Nephron progenitor cell (in vitro differentiated cells): Measurements from ENCODE around the gene CAMK1D.

ENCODE experiments used
- DNase-seq: peaks from one replicate; pipeline ENCODE4 v3.0.0; 2021
- H3K27ac Mint-ChIP-seq: 2 replicates; pipeline ENCODE4 v1.8.0; 2021; ENCODE audit warnings: mild to moderate bottlenecking, moderate library complexity, mixed read lengths
- H3K27me3 Mint-ChIP-seq: 2 replicates; pipeline ENCODE4 v1.8.0; 2021; ENCODE audit warnings: mild to moderate bottlenecking, low read depth, mixed read lengths; ENCODE audit not compliant: poor library complexity
- H3K36me3 Mint-ChIP-seq: 2 replicates; pipeline ENCODE4 v1.8.0; 2021; ENCODE audit warnings: low read depth, mixed read lengths
- H3K4me1 Mint-ChIP-seq: 2 replicates; pipeline ENCODE4 v1.8.0; 2021; ENCODE audit warnings: mixed read lengths
- H3K4me3 Mint-ChIP-seq: 2 replicates; pipeline ENCODE4 v1.8.0; 2021; ENCODE audit warnings: mild to moderate bottlenecking, moderate library complexity, mixed read lengths
- H3K9me3 Mint-ChIP-seq: 2 replicates; pipeline ENCODE4 v1.8.0; 2021; ENCODE audit warnings: mild to moderate bottlenecking, moderate library complexity, mixed read lengths
- CTCF ChIP-seq: fragments of 200-600 bp; sonication (generic); IDR thresholded peaks from 2 replicates; pipeline ENCODE4 v1.5.0; 2021; ENCODE audit warnings: antibody characterized with exemption

CAMK1D gene

GRCh38 chr10:12509016-12509793 lies 159.9 kb downstream of the CAMK1D start:
- TF ChIP-seq CTCF, result no peak
- H3K36me3 Mint-ChIP-seq, result peaks cover 8% of the 10 kb centered on the region
- no peak overlapping the region for H3K4me3 Mint-ChIP-seq
- H3K4me1 Mint-ChIP-seq, result peaks cover 31% of the 10 kb centered on the region
- H3K9me3 Mint-ChIP-seq, result peaks cover 11% of the 10 kb centered on the region
- DNase-seq, result no peak
- peaks cover 9% of the 10 kb centered on the region for H3K27me3 Mint-ChIP-seq
- H3K27ac Mint-ChIP-seq, result no peak overlapping the region

- peaks cover 9% of the 10 kb centered on the region for H3K27me3 Mint-ChIP-seq
- H3K4me1 Mint-ChIP-seq, result peaks cover 31% of the 10 kb centered on the region
- peaks cover 11% of the 10 kb centered on the region for H3K9me3 Mint-ChIP-seq
- H3K36me3 Mint-ChIP-seq, result peaks cover 8% of the 10 kb centered on the region
- no peak for TF ChIP-seq CTCF
- no peak for DNase-seq
- H3K27ac Mint-ChIP-seq, result no peak overlapping the region
- no peak overlapping the region for H3K4me3 Mint-ChIP-seq
Observed at GRCh38 chr10:12509794-12510100, 160.4 kb downstream of the CAMK1D start.

GRCh38 chr10:12510501-12510941 lies 161.2 kb downstream of the CAMK1D start:
- no peak for DNase-seq
- H3K27me3 Mint-ChIP-seq, result peaks cover 6% of the 10 kb centered on the region
- H3K4me1 Mint-ChIP-seq, result peaks cover 26% of the 10 kb centered on the region
- H3K27ac Mint-ChIP-seq, result peak overlapping the region; percentile 71
- H3K4me3 Mint-ChIP-seq, result no peak overlapping the region
- H3K9me3 Mint-ChIP-seq, result peaks cover 11% of the 10 kb centered on the region
- peaks cover 8% of the 10 kb centered on the region for H3K36me3 Mint-ChIP-seq
- TF ChIP-seq CTCF, result no peak

- Mint-ChIP-seq H3K4me3 (no peak overlapping the region), H3K9me3 (peaks cover 11% of the 10 kb centered on the region), H3K27ac (peak overlapping the region; percentile 68), H3K27me3 (peaks cover 6% of the 10 kb centered on the region), H3K36me3 (peaks cover 8% of the 10 kb centered on the region), H3K4me1 (peaks cover 30% of the 10 kb centered on the region)
- TF ChIP-seq CTCF, result no peak
- DNase-seq, result no peak
Observed at GRCh38 chr10:12510984-12511383, 161.6 kb downstream of the CAMK1D start.

- H3K9me3 Mint-ChIP-seq, result peaks cover 11% of the 10 kb centered on the region
- DNase-seq, result no peak
- H3K4me3 Mint-ChIP-seq, result no peak overlapping the region
- no peak for TF ChIP-seq CTCF
- no peak overlapping the region for H3K27ac Mint-ChIP-seq
- H3K27me3 Mint-ChIP-seq, result peaks cover 6% of the 10 kb centered on the region
- peaks cover 37% of the 10 kb centered on the region for H3K4me1 Mint-ChIP-seq
- H3K36me3 Mint-ChIP-seq, result peaks cover 8% of the 10 kb centered on the region
Observed at GRCh38 chr10:12511651-12512050, 162.3 kb downstream of the CAMK1D start.
